ENCODE measurements around the gene ABHD17A.

- TF ChIP-seq CTCF (IDR thresholded peaks at IDR 0.05) (peak; percentile 86 to 92 (median 90)), POLR2A (IDR thresholded peaks at IDR 0.05) (peak; percentile 37)
These were observed 47.6 kb downstream of the ABHD17A start for GRCh38 chr19:1837625-1838105.
